DMS 273 (cell line): ENCODE results near the gene TYW1.
"Not testable (repeated sequence)": the region's sequence is repeated elsewhere in the genome, so short reads cannot be mapped to it uniquely, and the experiment has no call there.

Experiments used
- DNase-seq: peaks from one replicate; lab custom pipeline; 2025; ENCODE audit not compliant: unreplicated experiment; lab: John Stamatoyannopoulos, UW

TYW1 gene

GRCh38 chr7:67045496-67045995, 48.9 kb downstream of the TYW1 start:
- no peak for DNase-seq

- not testable (repeated sequence) for DNase-seq
These were observed 50.2 kb downstream of the TYW1 start for GRCh38 chr7:67046819-67047218.

- DNase-seq, result not testable (repeated sequence)
These were observed 53.3 kb downstream of the TYW1 start for GRCh38 chr7:67049908-67050307.

- DNase-seq, result not testable (repeated sequence)
These were observed 55.5 kb downstream of the TYW1 start for GRCh38 chr7:67052161-67052560.

- no peak for DNase-seq
These were observed 60.0 kb downstream of the TYW1 start for GRCh38 chr7:67056683-67057082.

- not testable (repeated sequence) for DNase-seq
These were observed 64.7 kb downstream of the TYW1 start for GRCh38 chr7:67061321-67061720.

GRCh38 chr7:67062802-67063201, 66.2 kb downstream of the TYW1 start:
- not testable (repeated sequence) for DNase-seq

- not testable (repeated sequence) for DNase-seq
These were observed 70.5 kb downstream of the TYW1 start for GRCh38 chr7:67066950-67067622.

- DNase-seq, result not testable (repeated sequence)
These were observed 79.5 kb downstream of the TYW1 start for GRCh38 chr7:67076120-67076519.

GRCh38 chr7:67082880-67083279, 86.2 kb downstream of the TYW1 start:
- DNase-seq, result not testable (repeated sequence)

- not testable (repeated sequence) for DNase-seq
These were observed 92.6 kb downstream of the TYW1 start for GRCh38 chr7:67089261-67089660.

GRCh38 chr7:67091053-67091452, 94.4 kb downstream of the TYW1 start:
- DNase-seq, result not testable (repeated sequence)

GRCh38 chr7:67098031-67098430, 101.4 kb downstream of the TYW1 start:
- not testable (repeated sequence) for DNase-seq

- DNase-seq, result not testable (repeated sequence)
These were observed 102.8 kb downstream of the TYW1 start for GRCh38 chr7:67099406-67099805.

- not testable (repeated sequence) for DNase-seq
These were observed 103.4 kb downstream of the TYW1 start for GRCh38 chr7:67100038-67100437.

GRCh38 chr7:67100956-67101361, 104.3 kb downstream of the TYW1 start:
- no peak for DNase-seq

- DNase-seq, result not testable (repeated sequence)
These were observed 108.3 kb downstream of the TYW1 start for GRCh38 chr7:67104937-67105336.

GRCh38 chr7:67105377-67105776, 108.7 kb downstream of the TYW1 start:
- no peak for DNase-seq

GRCh38 chr7:67106255-67106654, 109.6 kb downstream of the TYW1 start:
- DNase-seq, result not testable (repeated sequence)

GRCh38 chr7:67111342-67111741, 114.7 kb downstream of the TYW1 start:
- DNase-seq, result not testable (repeated sequence)

GRCh38 chr7:67114483-67115246, 118.0 kb downstream of the TYW1 start:
- not testable (repeated sequence) for DNase-seq

GRCh38 chr7:67120491-67120890, 123.9 kb downstream of the TYW1 start:
- not testable (repeated sequence) for DNase-seq
